HepG2 (cell line): ENCODE results near the gene LITAF. TPM values are rescaled to one million over a fixed set of nuclear protein-coding genes. Genes with fewer than 3 reads are reported as not detected.
A peak's percentile ranks its signal among the peaks of the same experiment; 100 is the strongest.

Source experiments
- AGO2 ChIP-seq: fragments of 200-400 bp; formaldehyde crosslinking; optimal IDR thresholded peaks from 2 replicates; pipeline ENCODE3; 2017; ENCODE audit warnings: mild to moderate bottlenecking, low read depth, low read length, moderate library complexity
- CENPX ChIP-seq: sonication (generic); formaldehyde crosslinking; IDR thresholded peaks from 2 replicates; pipeline ENCODE4 v1.9.0; 2021; ENCODE audit warnings: mild to moderate bottlenecking, missing genetic modification reagents, moderate library complexity
- CREB1 ChIP-seq, 2 experiments: fragments of 450-650 bp in 1 of 2; IDR thresholded peaks; 2 replicates each; pipeline ENCODE4 v1.6.1; 2016 to 2017; ENCODE audit warnings: control low read depth in 1 of 2, mild to moderate bottlenecking in 1 of 2, missing compliant biosample characterization in 1 of 2, missing genetic modification characterization in 1 of 2
- E2F2 ChIP-seq: sonication (generic); formaldehyde crosslinking; IDR thresholded peaks from 2 replicates; pipeline ENCODE4 v1.4.0; 2020; ENCODE audit warnings: missing genetic modification reagents, borderline replicate concordance
- EED ChIP-seq: sonication (generic); formaldehyde crosslinking; IDR thresholded peaks from 2 replicates; pipeline ENCODE4 v1.5.0; 2020; ENCODE audit warnings: mild to moderate bottlenecking, missing genetic modification reagents
- FOXJ3 ChIP-seq: sonication (generic); formaldehyde crosslinking; IDR thresholded peaks from 2 replicates; pipeline ENCODE4 v1.4.0; 2020; ENCODE audit warnings: missing genetic modification reagents, mild to moderate bottlenecking, borderline replicate concordance
- FUBP1 ChIP-seq: sonication (generic); formaldehyde crosslinking; IDR thresholded peaks from 2 replicates; pipeline ENCODE4 v1.5.1; 2020; ENCODE audit warnings: missing genetic modification reagents, mild to moderate bottlenecking, borderline replicate concordance
- GMEB2 ChIP-seq: IDR thresholded peaks from 2 replicates; pipeline ENCODE4 v1.6.1; 2016; ENCODE audit warnings: missing biosample characterization, missing genetic modification reagents, low read depth
- NRL ChIP-seq: sonication (generic); formaldehyde crosslinking; IDR thresholded peaks from 2 replicates; pipeline ENCODE4 v1.5.0; 2020; ENCODE audit warnings: missing genetic modification reagents, mild to moderate bottlenecking, moderate library complexity, borderline replicate concordance
- PAX8 ChIP-seq: sonication (generic); formaldehyde crosslinking; IDR thresholded peaks from 2 replicates; pipeline ENCODE4 v1.8.0; 2022; ENCODE audit warnings: mild to moderate bottlenecking, missing genetic modification reagents, borderline replicate concordance
- RBM22 ChIP-seq: fragments of 200-400 bp; formaldehyde crosslinking; optimal IDR thresholded peaks from 2 replicates; pipeline ENCODE3; 2017; ENCODE audit warnings: mild to moderate bottlenecking, low read length, moderate library complexity
- RERE ChIP-seq: IDR thresholded peaks from 2 replicates; pipeline ENCODE4 v1.6.1; 2016; ENCODE audit warnings: low read depth, missing genetic modification reagents, missing compliant biosample characterization
- RFX5 ChIP-seq: IDR thresholded peaks from 2 replicates; pipeline ENCODE4 v1.6.1; 2011; ENCODE audit warnings: low read depth, low read length, improper control_type of control experiment
- ZNF468 ChIP-seq: sonication (generic); formaldehyde crosslinking; IDR thresholded peaks from 2 replicates; pipeline ENCODE4 v1.8.0; 2022; ENCODE audit warnings: mild to moderate bottlenecking, moderate library complexity, missing genetic modification reagents
- ZNF768 ChIP-seq: sonication (generic); formaldehyde crosslinking; IDR thresholded peaks from 2 replicates; pipeline ENCODE4 v1.4.0; 2020; ENCODE audit warnings: missing genetic modification reagents
- ZNF792 ChIP-seq: IDR thresholded peaks from 2 replicates; pipeline ENCODE4 v1.6.1; 2016
- polyA plus RNA-seq, 8 experiments: library from polyadenylated mRNA; depleted of rRNA in 3 of 8; stranded (reverse) in 7 of 8; unstranded in 1 of 8; fragments of >200 nt; fragmentation: Illumina TruSeq in 4 of 8; extraction: Trizol in 4 of 8; gene quantifications; 2 replicates each; pipeline versions ENCODE4 v1.2.1 to v1.2.3, GENCODE V29; 2011 to 2016; ENCODE audit warnings: low read depth in 4 of 8, missing spikeins in 1 of 8, mixed read lengths in 1 of 8; ENCODE audit not compliant: insufficient read depth in 1 of 8
- total RNA-seq, 5 experiments: library from RNA; depleted of rRNA; stranded (reverse); fragments of >200 nt; fragmentation: Illumina TruSeq; extraction: Trizol; gene quantifications; 2 replicates each; pipeline ENCODE4 v1.2.3, GENCODE V29; 2016; ENCODE audit warnings: low read depth in 1 of 5

Gene LITAF
- total and polyA plus RNA-seq, 2 of the 13 experiments (the other 11 are each of a cell fraction or from before 2014, with no cell fraction given): 80.1 to 141 TPM

GRCh38 chr16:11572301-11572995 lies 14.3 kb downstream of the LITAF start (continued):
- TF ChIP-seq PAX8 (CRISPR knock-in tag) (no peak), ZNF792 (CRISPR knock-in tag) (no peak), NRL (no peak), ZNF468 (CRISPR knock-in tag) (no peak), FOXJ3 (CRISPR knock-in tag) (no peak), AGO2 (no peak), CENPX (CRISPR knock-in tag) (no peak), RERE (CRISPR knock-in tag) (no peak), FUBP1 (CRISPR knock-in tag) (no peak), RBM22 (peak; percentile 25), E2F2 (no peak), EED (CRISPR knock-in tag) (no peak), CREB1 (IDR thresholded peaks at IDR 0.05) (peak; percentile 81), CREB1 (CRISPR knock-in tag; IDR thresholded peaks at IDR 0.05) (no peak), ZNF768 (no peak), RFX5 (no peak), GMEB2 (CRISPR knock-in tag) (no peak)
